Motor neuron (in vitro differentiated cells): ENCODE data around the gene ZNF783. TPM values are rescaled to one million over a fixed set of nuclear protein-coding genes. Genes with fewer than 3 reads are reported as not detected.
"Not testable (repeated sequence)": the region's sequence is repeated elsewhere in the genome, so short reads cannot be mapped to it uniquely, and the experiment has no call there.

ENCODE experiments used
- ATAC-seq, 8 experiments: fragments of 200-7000 bp; cut with Tn5 transposase; replicated peaks in 6 of 8; 2 replicates each; pipeline ENCODE4 v1.8.0; 2021; ENCODE audit warnings: mild to moderate bottlenecking in 8 of 8, moderate library complexity in 8 of 8
- H3K27ac ChIP-seq, 2 donors: fragments of 250-450 bp; sonication (Bioruptor Pico); 2 replicates each; pipeline ENCODE4 v1.9.0; 2021; ENCODE audit warnings: antibody characterized with exemption in 2 of 2, mild to moderate bottlenecking in 2 of 2, moderate library complexity in 1 of 2
- H3K4me1 ChIP-seq, 2 donors: fragments of 250-450 bp; sonication (Bioruptor Pico); replicated peaks in 1 of 2; 2 replicates each; pipeline ENCODE4 v1.6.1; 2021; ENCODE audit warnings: antibody characterized with exemption in 2 of 2, mild to moderate bottlenecking in 2 of 2, moderate library complexity in 1 of 2
- H3K4me3 ChIP-seq, 5 donors: fragments of 250-450 bp; sonication (Bioruptor Pico); 2 replicates each; pipeline ENCODE4 v1.9.0; 2021; ENCODE audit warnings: antibody characterized with exemption in 5 of 5, mild to moderate bottlenecking in 5 of 5, moderate library complexity in 4 of 5
- WGBS, 10 experiments: fragments of 450-650 bp; shearing (Covaris generic); methylation state at CpG; one replicate each; pipeline ENCODE4 v1.0.0; 2022; 5-methylcytosine and 5-hydroxymethylcytosine counted together
- in situ Hi-C, 9 experiments: fragments of 400-800 bp; cut with MboI; loops; one replicate each; pipeline ENCODE4 v1.15.0; 2021; ENCODE audit warnings: low sequenced_read_pairs in 9 of 9, low pct_unique_long_range_greater_than_20kb in 2 of 9; ENCODE audit not compliant: unreplicated experiment in 9 of 9
- total RNA-seq, 8 experiments: library from RNA; unstranded; fragments of 300-600 nt; gene quantifications; 2 replicates each; pipeline versions ENCODE4 v1.2.3 to v1.2.4, GENCODE V29; 2022

The ZNF783 gene
- 10 to 100 TPM in 6 of 8 experiments, 1 to 10 TPM in 2; 9.1 to 24.0 (median 13.5) TPM for total RNA-seq

GRCh38 chr7:149261829-149262617, at the start of gene ZNF783:
Gene ZNF783 (plus strand): TSS chr7:149262196. CDS start chr7:149262334, 138 bp downstream.
- Histone ChIP-seq H3K27ac (peak within 1 kb of the TSS; percentile 78 to 85), H3K4me3 (peak within 1 kb of the TSS; percentile 47 to 63 (median 53)), H3K4me1 (peaks cover 6 to 9% of the 10 kb centered on the region in 2 donors)
- in situ Hi-C loops: no loop called here
- peak; percentile 83 to 95 (median 92) for ATAC-seq
- 0 to 9% (median 4%) methylated on average over 1 to 16 of the region's 115 CpGs; no CpG with 5 or more reads in 7 of the 10 experiments for WGBS, 10 experiments

DNA sequence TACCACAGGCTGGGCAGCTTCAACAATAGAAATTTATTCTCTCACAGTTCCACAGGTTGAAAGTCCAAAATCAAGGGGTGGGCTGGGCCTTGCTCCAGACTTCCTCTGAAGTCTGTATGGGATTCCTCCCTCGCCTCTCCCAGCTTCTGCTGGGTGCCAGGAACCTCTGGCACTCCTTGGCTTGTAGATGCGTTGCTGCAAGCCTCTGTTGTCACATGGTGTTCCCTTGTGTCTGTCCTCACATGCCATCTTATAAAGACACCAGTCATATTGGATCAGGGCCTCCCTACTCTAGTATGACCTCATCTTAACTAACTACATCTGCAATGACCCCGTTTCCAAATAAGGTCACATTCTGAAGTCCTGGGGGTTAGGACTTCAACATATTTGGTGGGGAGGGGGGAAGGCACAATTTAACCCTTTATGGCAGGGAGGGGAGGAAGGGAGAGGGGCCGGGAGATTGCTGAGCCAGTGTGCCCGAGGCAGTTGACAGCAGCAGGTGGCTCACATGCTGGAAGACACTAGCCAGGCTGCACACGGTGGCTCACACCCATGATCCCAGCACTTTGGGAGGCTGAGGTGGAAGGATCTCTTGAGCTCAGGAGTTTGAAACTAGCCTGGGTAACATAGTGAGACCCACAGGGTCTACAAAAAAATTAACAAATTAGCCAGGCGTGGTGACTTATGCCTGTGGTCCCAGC, 47.8 kb upstream of the ZNF783 start:
- in situ Hi-C loops: no loop called here
- no peak overlapping the region for H3K4me3 ChIP-seq
- H3K4me1 ChIP-seq: no peaks in the 10 kb centered on the region
- no peak overlapping the region for H3K27ac ChIP-seq
- no peak for ATAC-seq
- 0 to 100% (median 100%) methylated on average over 1 to 2 of the region's 7 CpGs; no CpG with 5 or more reads in 5 of the 10 experiments for WGBS, 10 experiments

DNA sequence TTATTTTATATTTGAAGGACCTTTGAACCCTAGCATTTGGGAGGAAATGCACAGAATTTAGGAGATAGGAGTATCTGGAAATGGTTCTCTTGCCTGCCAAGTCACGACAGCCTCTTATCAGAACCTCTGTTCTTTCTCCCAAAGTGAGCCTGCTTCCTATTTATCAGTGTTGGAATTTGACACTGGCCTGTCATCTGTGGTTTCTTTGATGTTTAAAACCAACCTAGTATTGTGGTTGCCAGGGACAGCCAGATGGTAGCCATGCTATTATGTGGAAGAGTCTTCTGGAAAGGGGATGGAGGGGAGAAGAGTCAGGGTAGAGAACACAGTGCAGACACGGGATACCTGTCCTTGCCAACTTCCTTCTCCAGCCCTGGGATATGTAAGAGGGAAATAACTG, 45.6 kb upstream of the ZNF783 start:
- H3K4me1 ChIP-seq: no peaks in the 10 kb centered on the region
- 73 to 100% (median 96%) methylated on average over 1 to 2 of the region's 2 CpGs; no CpG with 5 or more reads in 7 of the 10 experiments for WGBS, 10 experiments
- ATAC-seq: no peak
- in situ Hi-C loops: no loop called here
- H3K27ac ChIP-seq: no peak overlapping the region
- no peak overlapping the region for H3K4me3 ChIP-seq

GRCh38 chr7:149217570-149217969, 44.4 kb upstream of the ZNF783 start:
- Histone ChIP-seq H3K4me1 (no peaks in the 10 kb centered on the region), H3K27ac (no peak overlapping the region), H3K4me3 (no peak overlapping the region)
- ATAC-seq: no peak
- in situ Hi-C loops: no loop called here
- WGBS, 10 experiments: 80 to 100% (median 95%) methylated on average over 1 to 4 of the region's 6 CpGs; no CpG with 5 or more reads in 3 of the 10 experiments

DNA sequence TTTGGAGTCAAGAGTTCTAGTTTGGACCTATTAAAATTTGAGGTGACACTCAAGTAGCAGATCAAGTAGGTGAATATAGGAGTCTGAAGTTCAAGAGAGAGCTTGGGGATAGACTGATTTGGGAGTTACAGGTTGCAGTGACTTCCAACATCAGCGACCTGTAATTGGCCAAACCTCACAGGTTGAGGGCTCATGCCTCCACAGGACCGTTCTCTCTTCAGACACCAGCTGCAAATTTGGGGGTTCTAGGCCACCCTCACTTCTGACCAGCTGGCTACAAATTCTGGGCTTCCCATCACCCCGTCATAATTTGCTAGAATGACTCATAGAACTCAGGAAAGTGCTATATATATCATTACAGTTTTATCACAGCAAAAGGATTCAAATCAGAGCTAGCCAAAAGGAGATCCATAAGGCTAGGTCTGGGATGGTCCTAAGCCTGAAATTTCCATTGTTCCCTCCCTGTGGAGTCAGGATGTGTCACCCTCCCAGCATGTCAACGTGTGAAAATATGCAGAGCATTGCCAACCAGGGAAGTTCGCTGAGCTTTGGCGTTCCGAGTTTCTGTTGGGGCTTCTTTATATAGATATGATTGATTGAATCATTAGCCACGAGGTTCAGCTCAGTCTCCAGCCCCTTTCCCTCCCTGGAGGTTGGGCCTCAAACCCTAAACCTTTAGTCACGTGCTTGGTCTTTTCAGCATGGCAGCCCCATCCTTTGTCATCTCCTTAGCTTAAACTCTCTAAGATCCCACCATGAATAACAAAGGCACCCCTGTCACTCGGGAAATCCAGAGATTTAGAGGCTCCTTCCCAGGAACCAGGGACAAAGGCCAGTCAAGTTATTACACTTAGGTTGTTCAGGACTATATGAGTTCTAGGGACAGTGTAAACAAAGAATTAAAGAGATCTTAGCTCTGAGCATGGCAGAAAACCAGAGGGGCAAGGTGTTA, 43.3 kb upstream of the ZNF783 start:
- WGBS, 10 experiments: 30 to 74% (median 65%) methylated on average over 2 to 9 of the region's 10 CpGs; no CpG with 5 or more reads in 2 of the 10 experiments
- no peak overlapping the region for H3K4me3 ChIP-seq
- no peak overlapping the region for H3K27ac ChIP-seq
- in situ Hi-C loops: no loop called here
- H3K4me1 ChIP-seq: no peaks in the 10 kb centered on the region
- peak in 4 of 8 experiments; percentile 29 to 83 (median 36) for ATAC-seq

DNA sequence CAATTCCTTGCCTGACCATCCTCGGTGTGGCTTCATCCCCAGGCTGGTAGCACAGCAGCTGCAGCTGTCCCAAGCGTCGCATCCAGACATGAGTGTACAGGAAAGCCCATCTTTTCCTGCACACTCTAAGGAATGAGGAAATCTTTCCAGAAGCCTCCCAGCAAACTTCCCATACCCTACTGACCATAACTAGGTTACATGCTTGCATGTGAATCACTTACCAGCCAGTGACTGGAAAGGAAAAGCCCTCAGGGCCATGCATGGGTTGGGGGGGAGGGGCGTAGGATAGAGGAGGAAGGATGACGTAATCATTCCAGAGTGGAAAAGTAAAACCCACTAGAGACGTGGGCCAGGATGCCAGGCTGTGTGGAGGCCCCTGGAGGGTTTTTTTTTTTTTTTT, 41.5 kb upstream of the ZNF783 start:
- 45 to 100% (median 96%) methylated on average over 2 to 3 of the region's 6 CpGs; no CpG with 5 or more reads in 7 of the 10 experiments for WGBS, 10 experiments
- ATAC-seq: no peak
- Histone ChIP-seq H3K4me3 (no peak overlapping the region), H3K27ac (no peak overlapping the region), H3K4me1 (no peaks in the 10 kb centered on the region)
- in situ Hi-C loops: no loop called here

- H3K27ac ChIP-seq: no peak overlapping the region
- no peak overlapping the region for H3K4me3 ChIP-seq
- WGBS, 10 experiments: 92 to 100% (median 94%) methylated on average over 1 to 8 of the region's 8 CpGs; no CpG with 5 or more reads in 4 of the 10 experiments
- no peaks in the 10 kb centered on the region for H3K4me1 ChIP-seq
- in situ Hi-C loops: no loop called here
- ATAC-seq: peak in 1 of 8 experiments; percentile 9
Measured at GRCh38 chr7:149223176-149223575, 38.8 kb upstream of the ZNF783 start.

GRCh38 chr7:149223761-149224160, 38.2 kb upstream of the ZNF783 start:
- in situ Hi-C loops: no loop called here
- ATAC-seq: peak in 1 of 8 experiments; percentile 6
- no peak overlapping the region for H3K27ac ChIP-seq
- H3K4me3 ChIP-seq: no peak overlapping the region
- no peaks in the 10 kb centered on the region for H3K4me1 ChIP-seq
- WGBS, 10 experiments: no CpG with 5 or more reads among the region's 39 CpGs

DNA sequence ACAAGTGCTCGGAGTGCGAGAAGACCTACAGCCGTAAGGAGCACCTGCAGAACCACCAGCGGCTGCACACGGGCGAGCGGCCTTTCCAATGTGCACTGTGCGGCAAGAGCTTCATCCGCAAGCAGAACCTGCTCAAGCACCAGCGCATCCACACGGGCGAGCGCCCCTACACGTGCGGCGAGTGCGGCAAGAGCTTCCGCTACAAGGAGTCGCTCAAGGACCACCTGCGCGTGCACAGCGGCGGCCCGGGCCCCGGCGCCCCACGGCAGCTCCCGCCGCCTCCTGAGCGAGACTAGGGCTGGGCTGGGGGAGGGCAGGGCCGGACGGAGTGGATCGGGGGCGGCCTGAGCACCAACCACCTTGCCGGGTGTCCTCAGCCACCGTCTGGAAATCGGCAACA, 37.6 kb upstream of the ZNF783 start:
- in situ Hi-C loops: no loop called here
- peak in 2 of 8 experiments; percentile 24 to 39 for ATAC-seq
- H3K4me1 ChIP-seq: no peaks in the 10 kb centered on the region

GRCh38 chr7:149225106-149225505, 36.9 kb upstream of the ZNF783 start:
- no peak overlapping the region for H3K27ac ChIP-seq
- H3K4me3 ChIP-seq: no peak overlapping the region
- 90 to 100% (median 95%) methylated on average over 2 to 16 of the region's 19 CpGs; no CpG with 5 or more reads in 5 of the 10 experiments for WGBS, 10 experiments
- in situ Hi-C loops: no loop called here
- ATAC-seq: peak in 1 of 8 experiments; percentile 3
- H3K4me1 ChIP-seq: no peaks in the 10 kb centered on the region

More for the DNA sequence above, 37.6 kb upstream of the ZNF783 start:
- WGBS, 10 experiments: 91 to 93% methylated on average over 6 to 11 of the region's 37 CpGs; no CpG with 5 or more reads in 8 of the 10 experiments
- Histone ChIP-seq H3K27ac (no peak overlapping the region), H3K4me3 (no peak overlapping the region)

DNA sequence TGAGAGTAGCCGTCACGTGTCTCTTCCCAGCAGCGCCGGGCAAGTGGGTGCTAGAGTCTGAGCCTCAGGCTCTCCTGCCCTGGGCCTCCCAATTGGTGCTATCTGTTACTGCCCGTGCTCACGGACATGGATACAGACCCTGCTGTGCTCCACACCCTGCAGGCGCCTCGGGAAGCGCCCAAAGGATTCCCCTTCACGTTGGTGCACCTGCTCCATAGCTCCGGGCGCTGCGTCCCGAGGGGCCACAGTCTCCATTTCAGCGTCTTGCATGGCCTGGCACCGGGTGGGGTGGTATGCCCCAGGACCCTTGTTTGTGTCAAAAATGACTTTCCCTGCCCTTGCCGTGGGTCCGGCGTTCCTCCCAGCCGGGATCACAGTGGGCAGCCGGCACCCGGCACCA, 36.3 kb upstream of the ZNF783 start:
- Histone ChIP-seq H3K27ac (no peak overlapping the region), H3K4me1 (no peaks in the 10 kb centered on the region), H3K4me3 (no peak overlapping the region)
- in situ Hi-C loops: no loop called here
- ATAC-seq: peak in 1 of 8 experiments; percentile 12
- 93 to 100% (median 99%) methylated on average over 1 to 13 of the region's 22 CpGs; no CpG with 5 or more reads in 4 of the 10 experiments for WGBS, 10 experiments

DNA sequence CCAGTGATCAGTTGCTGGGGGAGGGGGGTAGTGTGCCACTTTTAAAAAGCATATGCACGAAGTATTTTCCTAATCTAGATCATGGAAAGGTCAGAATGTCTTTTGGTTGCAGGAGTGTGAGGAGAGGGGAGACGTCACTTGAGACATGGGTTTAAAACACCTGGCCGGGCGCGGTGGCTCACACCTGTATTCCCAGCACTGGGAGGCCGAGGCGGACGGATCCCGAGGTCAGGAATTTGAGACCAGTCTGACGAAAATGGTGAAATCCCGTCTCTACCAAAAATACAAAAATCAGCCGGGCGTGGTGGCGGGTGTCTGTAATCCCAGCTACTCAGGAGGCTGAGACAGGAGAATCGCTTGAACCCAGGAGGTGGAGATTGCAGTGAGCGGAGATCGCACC, 35.6 kb upstream of the ZNF783 start:
- H3K4me1 ChIP-seq, in situ Hi-C loops, H3K27ac ChIP-seq, ATAC-seq, H3K4me3 ChIP-seq: not testable (repeated sequence)
- WGBS, 10 experiments: 67 to 100% (median 94%) methylated on average over 1 to 13 of the region's 17 CpGs; no CpG with 5 or more reads in 3 of the 10 experiments
